B cell (primary cell): ENCODE results near the gene ZNF728. TPM values are rescaled to one million over a fixed set of nuclear protein-coding genes. Genes with fewer than 3 reads are reported as not detected.

ENCODE experiments used
- ATAC-seq: fragments of 200-7000 bp; cut with Tn5 transposase; one replicate; pipeline ENCODE4 v1.10.0; 2021; ENCODE audit warnings: low read depth, mild to moderate bottlenecking, moderate number of reproducible peaks, moderate library complexity
- CTCF ChIA-PET: fragments of 350-600 bp; sonication (Branson Sonifier 250); formaldehyde crosslinking; loops from one replicate; lab custom pipeline; 2021; ENCODE audit warnings: antibody characterized with exemption, inconsistent platforms; lab: Charles Lee
- POLR2A ChIA-PET: fragments of 350-600 bp; sonication (Branson Sonifier 250); formaldehyde crosslinking; loops from one replicate; lab custom pipeline; 2021; ENCODE audit warnings: antibody characterized with exemption; lab: Charles Lee
- DNase-seq: peaks from one replicate; pipeline ENCODE4 v3.0.0; 2013
- H2AFZ ChIP-seq: 2 replicates; pipeline ENCODE4 v1.6.1; 2012; ENCODE audit warnings: mild to moderate bottlenecking, low read depth, low read length; ENCODE audit not compliant: insufficient read depth, poor library complexity, severe bottlenecking
- H3K27ac ChIP-seq, 2 donors: 1 replicate in 1 of 2; 2 replicates in 1 of 2; pipeline ENCODE4 v1.5.1; 2012 to 2013; ENCODE audit warnings: low read length in 2 of 2, mild to moderate bottlenecking in 2 of 2, moderate library complexity in 1 of 2
- H3K27me3 ChIP-seq, 4 experiments: fragments of 200-600 bp in 1 of 4; sonication (generic) in 1 of 4; replicated peaks in 1 of 4; 1 replicate in 2 of 4; 2 replicates in 2 of 4; pipeline versions ENCODE4 v1.6.1 to v1.7.0; 2013 to 2016; ENCODE audit warnings: low read length in 3 of 4, mild to moderate bottlenecking in 2 of 4, mixed read lengths in 1 of 4, moderate library complexity in 1 of 4; ENCODE audit not compliant: insufficient read depth in 4 of 4, control insufficient read depth in 3 of 4; ENCODE audit errors: control extremely low read depth in 1 of 4
- H3K36me3 ChIP-seq, 2 experiments: replicated peaks in 1 of 2; 1 replicate in 1 of 2; 2 replicates in 1 of 2; pipeline versions ENCODE4 v1.6.1 to v1.7.1; 2013; ENCODE audit warnings: low read length in 1 of 2; ENCODE audit not compliant: insufficient read depth in 2 of 2, control insufficient read depth in 1 of 2; ENCODE audit errors: control extremely low read depth in 1 of 2, extremely low read depth in 1 of 2
- H3K4me1 ChIP-seq, 2 donors: fragments of 200-600 bp in 1 of 2; sonication (generic) in 1 of 2; 1 replicate in 1 of 2; 2 replicates in 1 of 2; pipeline versions ENCODE4 v1.5.1 to v1.6.1; 2013 to 2017; ENCODE audit warnings: low read length in 2 of 2; ENCODE audit not compliant: control insufficient read depth in 2 of 2, insufficient read depth in 2 of 2
- H3K4me2 ChIP-seq: replicated peaks from 2 replicates; pipeline ENCODE3; 2012; ENCODE audit warnings: mild to moderate bottlenecking, low read depth, low read length; ENCODE audit not compliant: poor library complexity, severe bottlenecking
- H3K4me3 ChIP-seq, 5 experiments: fragments of 200-600 bp in 1 of 5; sonication (generic) in 1 of 5; 1 replicate in 3 of 5; 2 replicates in 2 of 5; pipeline versions ENCODE4 v1.5.1 to v1.7.0; 2011 to 2016; ENCODE audit warnings: low read length in 4 of 5, mild to moderate bottlenecking in 4 of 5, low read depth in 2 of 5, control low read depth in 1 of 5, moderate library complexity in 1 of 5; ENCODE audit not compliant: insufficient read depth in 1 of 5; ENCODE audit errors: control extremely low read depth in 1 of 5, extremely low read depth in 1 of 5
- H3K79me2 ChIP-seq: fragments of 200-600 bp; sonication (generic); one replicate; pipeline ENCODE4 v1.6.0; 2016; ENCODE audit warnings: low read length; ENCODE audit not compliant: control insufficient read depth, insufficient read depth
- H3K9ac ChIP-seq: fragments of 200-600 bp; sonication (generic); 2 replicates; pipeline ENCODE4 v1.6.1; 2017; ENCODE audit warnings: mild to moderate bottlenecking, low read length, moderate library complexity
- H3K9me3 ChIP-seq, 3 donors: one replicate each; pipeline versions ENCODE4 v1.6.1 to v1.7.1; 2013; ENCODE audit warnings: low read length in 2 of 3; ENCODE audit not compliant: control insufficient read depth in 2 of 3, insufficient read depth in 1 of 3; ENCODE audit errors: control extremely low read depth in 1 of 3
- H4K20me1 ChIP-seq: 2 replicates; pipeline ENCODE4 v1.6.0; 2012; ENCODE audit warnings: mild to moderate bottlenecking, low read length; ENCODE audit not compliant: insufficient read depth, control insufficient read depth, poor library complexity, severe bottlenecking
- H3K27ac Mint-ChIP-seq: one replicate; pipeline ENCODE4 v1.8.0; 2021; ENCODE audit warnings: mixed read lengths
- H3K27me3 Mint-ChIP-seq: one replicate; pipeline ENCODE4 v1.8.0; 2021; ENCODE audit warnings: mixed read lengths
- H3K4me1 Mint-ChIP-seq: one replicate; pipeline ENCODE4 v1.8.0; 2021; ENCODE audit warnings: mixed read lengths
- H3K4me3 Mint-ChIP-seq: one replicate; pipeline ENCODE4 v1.8.0; 2021; ENCODE audit warnings: mixed read lengths
- H3K9me3 Mint-ChIP-seq: one replicate; pipeline ENCODE4 v1.8.0; 2022; ENCODE audit warnings: mixed read lengths; ENCODE audit not compliant: insufficient read depth
- CTCF ChIP-seq: fragments of 200-600 bp; IDR thresholded peaks from one replicate; pipeline ENCODE4 v1.8.0; 2022; ENCODE audit warnings: antibody characterized with exemption, mild to moderate bottlenecking
- EZH2 ChIP-seq: IDR thresholded peaks from 2 replicates; pipeline ENCODE4 v1.6.1; 2012; ENCODE audit warnings: borderline replicate concordance, low read depth, mild to moderate bottlenecking, moderate library complexity, low read length; ENCODE audit not compliant: insufficient read depth, poor library complexity, severe bottlenecking
- WGBS: methylation state at CpG from one replicate; pipeline ENCODE4 v1.1.5; 2013; ENCODE audit warnings: missing lambda C conversion rate; ENCODE audit not compliant: insufficient coverage; 5-methylcytosine and 5-hydroxymethylcytosine counted together
- intact Hi-C: fragments of 100-400 bp; cut with micrococcal nuclease; formaldehyde crosslinking; loops from one replicate; pipeline ENCODE4 v1.10.0; 2022
- polyA minus RNA-seq: library from RNA; depleted of rRNA, polyadenylated mRNA; stranded (reverse); fragments of >200 nt; gene quantifications from 2 replicates; pipeline ENCODE4 v1.2.3, GENCODE V29; 2012
- polyA plus RNA-seq: library from polyadenylated mRNA; depleted of rRNA; stranded (reverse); fragments of >200 nt; gene quantifications from 2 replicates; pipeline ENCODE4 v1.2.3, GENCODE V29; 2012
- total RNA-seq, 2 donors: library from RNA; stranded (reverse); fragments of 120-200 nt in 1 of 2; gene quantifications; 1 replicate in 1 of 2; 2 replicates in 1 of 2; pipeline versions ENCODE4 v1.2.3 to v1.2.4, GENCODE V29; 2013 to 2022

The ZNF728 gene
- total RNA-seq (not detected in 2 replicates), polyA plus RNA-seq (not detected in 2 replicates), polyA minus RNA-seq (not detected in 2 replicates)
- total RNA-seq (2013): 0.12 TPM

GRCh38 chr19:23002690-23003422, at the start of gene ZNF728:
ZNF728 (minus strand) TSS chr19:23003176; CDS start chr19:23003030, 146 bp downstream.
- no peak within 1 kb of the TSS for H3K27ac Mint-ChIP-seq
- no peak within 1 kb of the TSS for H3K9ac ChIP-seq
- ChIA-PET POLR2A (no interaction called here), CTCF (no interaction called here)
- no peaks in the 10 kb centered on the region for H3K36me3 ChIP-seq
- no peaks in the 10 kb centered on the region for H4K20me1 ChIP-seq
- no peak within 1 kb of the TSS for H3K27ac ChIP-seq
- H3K27me3 Mint-ChIP-seq: no peaks in the 10 kb centered on the region
- ATAC-seq (no peak), DNase-seq (no peak)
- no peaks in the 10 kb centered on the region for H3K4me1 ChIP-seq
- peak within 1 kb of the TSS; percentile 51 for H2AFZ ChIP-seq
- H3K9me3 Mint-ChIP-seq: peaks cover 7% of the 10 kb centered on the region
- H3K9me3 ChIP-seq: peaks cover 0 to 45% (median 4%) of the 10 kb centered on the region in 3 donors
- H3K4me3 Mint-ChIP-seq: no peak within 1 kb of the TSS
- WGBS: 21% methylated on average over 43 of the region's 46 CpGs
- TF ChIP-seq CTCF: no peak
- TF ChIP-seq EZH2: no peak
- no peaks in the 10 kb centered on the region for H3K27me3 ChIP-seq
- intact Hi-C loops: no loop called here
- H3K4me1 Mint-ChIP-seq: no peaks in the 10 kb centered on the region
- no peak within 1 kb of the TSS for H3K4me2 ChIP-seq
- H3K79me2 ChIP-seq: no peaks in the 10 kb centered on the region
- H3K4me3 ChIP-seq: no peak within 1 kb of the TSS

- no peaks in the 10 kb centered on the region for H3K4me1 Mint-ChIP-seq
- H3K27me3 Mint-ChIP-seq: no peaks in the 10 kb centered on the region
- ChIA-PET POLR2A (no interaction called here), CTCF (no interaction called here)
- Histone ChIP-seq H4K20me1 (no peaks in the 10 kb centered on the region), H3K27me3 (no peaks in the 10 kb centered on the region), H3K4me1 (no peaks in the 10 kb centered on the region), H3K27ac (no peak overlapping the region), H3K36me3 (no peaks in the 10 kb centered on the region), H3K79me2 (no peaks in the 10 kb centered on the region), H2AFZ (no peak overlapping the region), H3K9me3 (peaks cover 0 to 7% (median 0%) of the 10 kb centered on the region in 3 donors), H3K4me3 (no peak overlapping the region), H3K9ac (no peak overlapping the region), H3K4me2 (no peak overlapping the region)
- TF ChIP-seq EZH2 (no peak), CTCF (no peak)
- no peak overlapping the region for H3K4me3 Mint-ChIP-seq
- no CpG with 5 or more reads among the region's 1 CpG for WGBS
- no peak overlapping the region for H3K27ac Mint-ChIP-seq
- no peaks in the 10 kb centered on the region for H3K9me3 Mint-ChIP-seq
- DNase-seq (no peak), ATAC-seq (no peak)
- intact Hi-C loops: no loop called here
Observed at GRCh38 chr19:23052349-23052748, 49.4 kb upstream of the ZNF728 start.
